IMR-90 (cell line): ENCODE results near the gene KANSL3. TPM values are rescaled to one million over a fixed set of nuclear protein-coding genes. Genes with fewer than 3 reads are reported as not detected.

ENCODE experiments used
- ATAC-seq: fragments of 200-7000 bp; cut with Tn5 transposase; 2 replicates; pipeline ENCODE4 v1.9.1; 2020; ENCODE audit warnings: low read depth, mild to moderate bottlenecking, moderate library complexity
- BruUV-seq: library from RNA; stranded (reverse); fragments of 400-500 nt; replicated peaks from 2 replicates; lab custom pipeline; 2021; lab: Mats Ljungman, UMichigan
- CTCF ChIA-PET: fragments of 300-600 bp; formaldehyde crosslinking; extraction: SDS; loops from one replicate; lab custom pipeline; 2021; ENCODE audit warnings: antibody characterized with exemption; lab: Yijun Ruan, JAX
- POLR2A ChIA-PET: fragments of 300-600 bp; sonication (Branson Sonifier 250); formaldehyde crosslinking; loops from one replicate; lab custom pipeline; 2022; ENCODE audit warnings: antibody characterized with exemption; ENCODE audit not compliant: unreplicated experiment; lab: Charles Lee
- DNase-seq: peaks from one replicate; pipeline ENCODE4 v3.0.0; 2013
- H2AFZ ChIP-seq: replicated peaks from 2 replicates; pipeline ENCODE3; 2013; ENCODE audit warnings: low read length, mild to moderate bottlenecking; ENCODE audit not compliant: poor library complexity
- H2AK5ac ChIP-seq: 2 replicates; pipeline ENCODE4 v1.6.1; 2013; ENCODE audit warnings: low read depth, low read length, inconsistent platforms
- H2AK9ac ChIP-seq: replicated peaks from 2 replicates; pipeline ENCODE3; 2013; ENCODE audit warnings: mild to moderate bottlenecking, low read depth, low read length, moderate library complexity; ENCODE audit not compliant: poor library complexity
- H2BK120ac ChIP-seq: 2 replicates; pipeline ENCODE4 v1.6.1; 2013; ENCODE audit warnings: low read depth, low read length, inconsistent platforms
- H2BK15ac ChIP-seq: 3 replicates; pipeline ENCODE4 v1.6.1; 2013; ENCODE audit warnings: low read depth, low read length, inconsistent platforms
- H2BK20ac ChIP-seq: 2 replicates; pipeline ENCODE4 v1.6.1; 2013; ENCODE audit warnings: low read depth, mild to moderate bottlenecking, inconsistent platforms, low read length, moderate library complexity
- H2BK5ac ChIP-seq: 2 replicates; pipeline ENCODE4 v1.6.1; 2013; ENCODE audit warnings: mild to moderate bottlenecking, low read depth, low read length, inconsistent platforms; ENCODE audit not compliant: poor library complexity, severe bottlenecking
- H3K14ac ChIP-seq: replicated peaks from 2 replicates; pipeline ENCODE4 v1.6.1; 2013; ENCODE audit warnings: low read depth, low read length, inconsistent platforms
- H3K18ac ChIP-seq: 2 replicates; pipeline ENCODE4 v1.6.1; 2013; ENCODE audit warnings: low read depth, low read length, control low read depth
- H3K23ac ChIP-seq: 2 replicates; pipeline ENCODE4 v1.6.1; 2013; ENCODE audit warnings: low read depth, low read length, inconsistent platforms
- H3K27ac ChIP-seq: 2 replicates; pipeline ENCODE4 v1.5.1; 2013; ENCODE audit warnings: mild to moderate bottlenecking, control low read depth, low read length; ENCODE audit not compliant: insufficient read depth
- H3K27me3 ChIP-seq: 2 replicates; pipeline ENCODE4 v1.6.1; 2013; ENCODE audit warnings: low read length; ENCODE audit not compliant: control insufficient read depth, insufficient read depth
- H3K36me3 ChIP-seq: 2 replicates; pipeline ENCODE4 v1.6.1; 2013; ENCODE audit warnings: low read length, mixed read lengths; ENCODE audit not compliant: control insufficient read depth, insufficient read depth
- H3K4ac ChIP-seq: 2 replicates; pipeline ENCODE4 v1.6.1; 2013; ENCODE audit warnings: low read depth, low read length, inconsistent platforms
- H3K4me1 ChIP-seq: 2 replicates; pipeline ENCODE4 v1.6.1; 2013; ENCODE audit warnings: low read length, mixed read lengths; ENCODE audit not compliant: control insufficient read depth, insufficient read depth
- H3K4me2 ChIP-seq: 2 replicates; pipeline ENCODE4 v1.6.1; 2013; ENCODE audit warnings: low read depth, mild to moderate bottlenecking, control low read depth, low read length, moderate library complexity
- H3K4me3 ChIP-seq: 2 replicates; pipeline ENCODE4 v1.5.1; 2013; ENCODE audit warnings: low read depth, mild to moderate bottlenecking, control low read depth, low read length, moderate library complexity; ENCODE audit not compliant: insufficient read depth
- H3K56ac ChIP-seq: 2 replicates; pipeline ENCODE4 v1.6.1; 2013; ENCODE audit warnings: low read length, inconsistent platforms; ENCODE audit not compliant: insufficient read depth; ENCODE audit errors: extremely low read depth
- H3K79me1 ChIP-seq, 2 experiments: 2 replicates each; pipeline ENCODE4 v1.6.1; 2013; ENCODE audit warnings: low read length in 2 of 2, inconsistent platforms in 1 of 2, low read depth in 1 of 2
- H3K9ac ChIP-seq: 2 replicates; pipeline ENCODE4 v1.6.1; 2013; ENCODE audit warnings: low read depth, low read length, control low read depth
- H3K9me1 ChIP-seq: 2 replicates; pipeline ENCODE4 v1.6.1; 2013; ENCODE audit warnings: low read length, inconsistent platforms; ENCODE audit not compliant: insufficient read depth
- H3K9me3 ChIP-seq: 2 replicates; pipeline ENCODE4 v1.6.1; 2013; ENCODE audit warnings: low read length; ENCODE audit not compliant: control insufficient read depth, insufficient read depth
- H4K20me1 ChIP-seq: 2 replicates; pipeline ENCODE4 v1.6.1; 2013; ENCODE audit warnings: low read length, inconsistent platforms; ENCODE audit not compliant: insufficient read depth
- H4K5ac ChIP-seq: 2 replicates; pipeline ENCODE4 v1.6.1; 2013; ENCODE audit warnings: mild to moderate bottlenecking, low read depth, low read length, control low read depth
- H4K8ac ChIP-seq, 2 experiments: 2 replicates each; pipeline ENCODE4 v1.6.1; 2013; ENCODE audit warnings: low read depth in 2 of 2, low read length in 2 of 2, control low read depth in 1 of 2, inconsistent platforms in 1 of 2
- H4K91ac ChIP-seq: 2 replicates; pipeline ENCODE4 v1.6.1; 2013; ENCODE audit warnings: low read depth, low read length, inconsistent platforms; ENCODE audit not compliant: insufficient read depth
- BHLHE40 ChIP-seq: fragments of 150-350 bp; IDR thresholded peaks from 2 replicates; pipeline ENCODE4 v1.6.1; 2016; ENCODE audit warnings: mild to moderate bottlenecking, low read depth, low read length
- CEBPB ChIP-seq: IDR thresholded peaks from 2 replicates; pipeline ENCODE4 v1.6.1; 2012; ENCODE audit warnings: low read depth, low read length, improper control_type of control experiment
- CHD1 ChIP-seq: IDR thresholded peaks from 2 replicates; pipeline ENCODE4 v1.6.1; 2012; ENCODE audit warnings: low read depth, low read length, improper control_type of control experiment
- FOS ChIP-seq: fragments of 150-350 bp; IDR thresholded peaks from 2 replicates; pipeline ENCODE4 v1.6.1; 2016; ENCODE audit warnings: low read depth, low read length
- MAFK ChIP-seq: IDR thresholded peaks from 2 replicates; pipeline ENCODE4 v1.6.1; 2012; ENCODE audit warnings: low read depth, low read length, improper control_type of control experiment
- MAZ ChIP-seq: IDR thresholded peaks from 2 replicates; pipeline ENCODE4 v1.6.1; 2012; ENCODE audit warnings: low read depth, mild to moderate bottlenecking, low read length, improper control_type of control experiment, moderate library complexity, borderline replicate concordance
- MXI1 ChIP-seq: IDR thresholded peaks from 2 replicates; pipeline ENCODE4 v1.6.1; 2012; ENCODE audit warnings: low read depth, mild to moderate bottlenecking, low read length, moderate library complexity, borderline replicate concordance
- NFE2L2 ChIP-seq: fragments of 150-350 bp; IDR thresholded peaks from 2 replicates; pipeline ENCODE4 v1.6.1; 2016; ENCODE audit warnings: low read depth, mild to moderate bottlenecking, low read length
- POLR2A ChIP-seq: IDR thresholded peaks from 2 replicates; pipeline ENCODE4 v1.6.1; 2012; ENCODE audit warnings: mild to moderate bottlenecking, low read depth, low read length
- RAD21 ChIP-seq: IDR thresholded peaks from 2 replicates; pipeline ENCODE4 v1.6.1; 2012; ENCODE audit warnings: low read length, improper control_type of control experiment
- RCOR1 ChIP-seq: IDR thresholded peaks from 2 replicates; pipeline ENCODE4 v1.6.1; 2012; ENCODE audit warnings: mild to moderate bottlenecking, low read length, improper control_type of control experiment; ENCODE audit not compliant: insufficient replicate concordance
- RFX5 ChIP-seq: IDR thresholded peaks from 2 replicates; pipeline ENCODE4 v1.8.0; 2012; ENCODE audit warnings: low read depth, mild to moderate bottlenecking, low read length, moderate library complexity
- SMC3 ChIP-seq: fragments of 150-350 bp; IDR thresholded peaks from 2 replicates; pipeline ENCODE4 v1.6.1; 2016; ENCODE audit warnings: low read depth, mild to moderate bottlenecking, antibody characterized with exemption, low read length, moderate library complexity
- WGBS, 2 experiments: methylation state at CpG; one replicate each; pipeline versions ENCODE4 v1.1.5 to v1.1.7; 2013; ENCODE audit warnings: missing lambda C conversion rate in 2 of 2; ENCODE audit not compliant: insufficient read length in 1 of 2; ENCODE audit errors: extremely low coverage in 2 of 2; 5-methylcytosine and 5-hydroxymethylcytosine counted together
- dilution Hi-C: fragments of 300-500 bp; cut with HindIII; formaldehyde crosslinking; loops from one replicate; pipeline ENCODE4 v1.14.3; 2018; ENCODE audit warnings: low sequenced_read_pairs; ENCODE audit not compliant: unreplicated experiment
- in situ Hi-C: fragments of 300-500 bp; cut with MboI; formaldehyde crosslinking; loops from 3 replicates; pipeline ENCODE4 v1.14.3; 2019; ENCODE audit warnings: low sequenced_read_pairs, inconsistent platforms, mixed read lengths
- intact Hi-C: fragments of 100-400 bp; cut with micrococcal nuclease; formaldehyde crosslinking; loops from 2 replicates; pipeline ENCODE4 v1.10.0; 2022
- polyA plus RNA-seq, 3 experiments: library from polyadenylated mRNA; depleted of rRNA; stranded (reverse); fragments of >200 nt; gene quantifications; 2 replicates each; pipeline ENCODE4 v1.2.3, GENCODE V29; 2012; ENCODE audit warnings: low replicate concordance in 1 of 3
- total RNA-seq: library from RNA; depleted of rRNA; stranded (reverse); fragments of >200 nt; gene quantifications from 2 replicates; pipeline ENCODE4 v1.2.3, GENCODE V29; 2012
- TF ChIP-seq, protein P1 (sequence below): fragments of 150-350 bp; IDR thresholded peaks from 2 replicates; pipeline ENCODE4 v1.6.1; 2017; ENCODE audit warnings: mild to moderate bottlenecking, antibody characterized with exemption, low read length, low read depth
- TF ChIP-seq, protein P2 (sequence below): fragments of 150-350 bp; IDR thresholded peaks from 2 replicates; pipeline ENCODE4 v1.6.1; 2016; ENCODE audit warnings: low read depth, mild to moderate bottlenecking, low read length, moderate library complexity, borderline replicate concordance
- TF ChIP-seq, protein P3 (sequence below): conservative IDR thresholded peaks from 2 replicates; pipeline ENCODE4 v1.5.1; 2012; ENCODE audit warnings: mild to moderate bottlenecking, low read depth, low read length, improper control_type of control experiment

KANSL3 gene
- total and polyA plus RNA-seq, 2 of the 4 experiments (the other 2 are of a cell fraction) = 22.2 to 26.3 TPM

DNA sequence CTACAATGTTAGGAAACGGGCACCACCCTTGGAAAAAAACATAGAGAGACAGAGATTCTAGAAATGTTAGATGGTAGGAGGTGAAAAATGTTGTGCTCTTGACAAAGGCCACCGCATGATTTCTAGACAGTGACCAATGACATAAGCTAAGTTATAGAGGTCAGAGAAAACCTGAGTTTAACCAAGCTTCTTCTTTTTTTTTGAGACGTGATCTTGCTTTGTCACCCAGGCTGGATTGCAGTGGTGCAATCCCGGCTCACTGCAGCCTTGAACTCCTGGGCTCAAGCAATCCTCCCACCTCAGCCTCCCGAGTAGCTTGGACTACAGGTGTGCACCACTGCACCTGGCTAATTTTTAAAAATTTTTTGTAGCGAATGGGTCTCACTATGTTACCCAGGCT, 17.4 kb upstream of the KANSL3 start:
- TF ChIP-seq MXI1 (no peak), CHD1 (no peak), RFX5 (no peak), NFE2L2 (no peak), MAFK (no peak), BHLHE40 (no peak), RCOR1 (no peak), FOS (no peak), CEBPB (no peak), MAZ (no peak), SMC3 (no peak), RAD21 (no peak), POLR2A (no peak)
- TF ChIP-seq, protein P1, sequence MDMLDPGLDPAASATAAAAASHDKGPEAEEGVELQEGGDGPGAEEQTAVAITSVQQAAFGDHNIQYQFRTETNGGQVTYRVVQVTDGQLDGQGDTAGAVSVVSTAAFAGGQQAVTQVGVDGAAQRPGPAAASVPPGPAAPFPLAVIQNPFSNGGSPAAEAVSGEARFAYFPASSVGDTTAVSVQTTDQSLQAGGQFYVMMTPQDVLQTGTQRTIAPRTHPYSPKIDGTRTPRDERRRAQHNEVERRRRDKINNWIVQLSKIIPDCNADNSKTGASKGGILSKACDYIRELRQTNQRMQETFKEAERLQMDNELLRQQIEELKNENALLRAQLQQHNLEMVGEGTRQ = no peak
- TF ChIP-seq, protein P2, sequence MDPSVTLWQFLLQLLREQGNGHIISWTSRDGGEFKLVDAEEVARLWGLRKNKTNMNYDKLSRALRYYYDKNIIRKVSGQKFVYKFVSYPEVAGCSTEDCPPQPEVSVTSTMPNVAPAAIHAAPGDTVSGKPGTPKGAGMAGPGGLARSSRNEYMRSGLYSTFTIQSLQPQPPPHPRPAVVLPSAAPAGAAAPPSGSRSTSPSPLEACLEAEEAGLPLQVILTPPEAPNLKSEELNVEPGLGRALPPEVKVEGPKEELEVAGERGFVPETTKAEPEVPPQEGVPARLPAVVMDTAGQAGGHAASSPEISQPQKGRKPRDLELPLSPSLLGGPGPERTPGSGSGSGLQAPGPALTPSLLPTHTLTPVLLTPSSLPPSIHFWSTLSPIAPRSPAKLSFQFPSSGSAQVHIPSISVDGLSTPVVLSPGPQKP = no peak
- TF ChIP-seq, protein P3, sequence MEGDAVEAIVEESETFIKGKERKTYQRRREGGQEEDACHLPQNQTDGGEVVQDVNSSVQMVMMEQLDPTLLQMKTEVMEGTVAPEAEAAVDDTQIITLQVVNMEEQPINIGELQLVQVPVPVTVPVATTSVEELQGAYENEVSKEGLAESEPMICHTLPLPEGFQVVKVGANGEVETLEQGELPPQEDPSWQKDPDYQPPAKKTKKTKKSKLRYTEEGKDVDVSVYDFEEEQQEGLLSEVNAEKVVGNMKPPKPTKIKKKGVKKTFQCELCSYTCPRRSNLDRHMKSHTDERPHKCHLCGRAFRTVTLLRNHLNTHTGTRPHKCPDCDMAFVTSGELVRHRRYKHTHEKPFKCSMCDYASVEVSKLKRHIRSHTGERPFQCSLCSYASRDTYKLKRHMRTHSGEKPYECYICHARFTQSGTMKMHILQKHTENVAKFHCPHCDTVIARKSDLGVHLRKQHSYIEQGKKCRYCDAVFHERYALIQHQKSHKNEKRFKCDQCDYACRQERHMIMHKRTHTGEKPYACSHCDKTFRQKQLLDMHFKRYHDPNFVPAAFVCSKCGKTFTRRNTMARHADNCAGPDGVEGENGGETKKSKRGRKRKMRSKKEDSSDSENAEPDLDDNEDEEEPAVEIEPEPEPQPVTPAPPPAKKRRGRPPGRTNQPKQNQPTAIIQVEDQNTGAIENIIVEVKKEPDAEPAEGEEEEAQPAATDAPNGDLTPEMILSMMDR = no peak
- Histone ChIP-seq H4K5ac (no peak overlapping the region), H2AK9ac (no peak overlapping the region), H3K56ac (no peak overlapping the region), H4K8ac (no peak overlapping the region), H2BK5ac (no peak overlapping the region), H3K9me1 (no peaks in the 10 kb centered on the region), H3K79me1 (no peaks in the 10 kb centered on the region), H3K18ac (no peak overlapping the region), H3K23ac (no peak overlapping the region), H2BK15ac (no peak overlapping the region), H3K36me3 (no peaks in the 10 kb centered on the region), H3K4me2 (no peak overlapping the region), H3K4ac (no peak overlapping the region), H3K4me1 (no peaks in the 10 kb centered on the region), H4K20me1 (no peaks in the 10 kb centered on the region), H3K9me3 (no peaks in the 10 kb centered on the region), H3K27ac (no peak overlapping the region), H2BK20ac (no peak overlapping the region), H2AK5ac (no peak overlapping the region), H2BK120ac (no peak overlapping the region), H2AFZ (no peak overlapping the region), H3K4me3 (no peak overlapping the region), H4K91ac (no peak overlapping the region), H3K27me3 (no peaks in the 10 kb centered on the region), H3K14ac (no peak overlapping the region), H3K9ac (no peak overlapping the region)
- CTCF ChIA-PET = no interaction called here
- ATAC-seq = no peak
- WGBS, 2 experiments = 87% methylated on average over 5 of the region's 6 CpGs; no CpG with 5 or more reads in 1 of the 2 experiments
- in situ Hi-C loops (no loop called here), dilution Hi-C loops (no loop called here), intact Hi-C loops (no loop called here)
- DNase-seq = no peak
- no TSS peak for BruUV-seq
- POLR2A ChIA-PET = interaction anchor here (0.8 kb wide), 1 partner anchor 17 kb away, joined by 3 read pairs; no protein-coding TSS in a partner anchor
